HG03095 (cell line): ENCODE results near the gene PATE3.

Experiments used
- ATAC-seq: cut with Tn5 transposase; IDR thresholded peaks from one replicate; pipeline ENCODE4 v1.9.1; 2021; ENCODE audit warnings: moderate library complexity; ENCODE audit not compliant: unreplicated experiment

PATE3 gene

DNA sequence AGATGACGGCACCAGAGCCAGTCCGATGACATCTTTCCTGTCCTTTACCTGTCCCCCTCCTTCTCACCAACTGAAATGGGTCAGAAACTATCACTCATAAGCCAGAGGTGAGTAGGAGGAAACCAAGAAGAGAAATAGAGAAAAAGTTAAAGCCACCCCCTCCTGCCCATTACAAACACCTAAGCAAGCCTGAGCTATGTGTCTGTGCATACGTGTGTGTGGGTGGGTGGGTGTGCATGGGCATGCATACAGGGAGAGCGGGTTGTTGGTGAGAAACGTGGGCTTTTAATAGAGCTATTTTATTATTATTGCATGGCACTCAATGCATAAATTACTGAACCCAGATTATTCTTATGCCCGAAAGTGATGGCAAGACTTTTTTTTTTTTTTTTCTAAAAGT is 47.8 kb downstream of the PATE3 start:
- no peak for ATAC-seq
